Measurements from ENCODE around the gene STX8.

The STX8 gene

GRCh38 chr17:9446528-9446927, 129.1 kb downstream of the STX8 start:
- no peak for FAIRE-seq
- DNase-seq (ENCODE audit: low spot score) = no peak

GRCh38 chr17:9445424-9445823, 130.2 kb downstream of the STX8 start:
- no peak for FAIRE-seq
- DNase-seq (ENCODE audit: low spot score) = no peak

GRCh38 chr17:9444687-9445086, 130.9 kb downstream of the STX8 start:
- no peak for DNase-seq (ENCODE audit: low spot score)
- FAIRE-seq = no peak

- DNase-seq (ENCODE audit: low spot score) = peak; percentile 27
- no peak for FAIRE-seq
Measured at GRCh38 chr17:9443811-9444210, 131.8 kb downstream of the STX8 start.

- FAIRE-seq (no peak), DNase-seq (ENCODE audit: low spot score) (no peak)
Measured at GRCh38 chr17:9439851-9440250, 135.8 kb downstream of the STX8 start.

- FAIRE-seq (no peak), DNase-seq (ENCODE audit: low spot score) (no peak)
Measured at GRCh38 chr17:9436630-9437029, 139.0 kb downstream of the STX8 start.

GRCh38 chr17:9435165-9435564, 140.5 kb downstream of the STX8 start:
- DNase-seq (ENCODE audit: low spot score) (no peak), FAIRE-seq (no peak)

- no peak for DNase-seq (ENCODE audit: low spot score)
- no peak for FAIRE-seq
Measured at GRCh38 chr17:9434642-9435057, 141.0 kb downstream of the STX8 start.

GRCh38 chr17:9432934-9433421, 142.6 kb downstream of the STX8 start:
- FAIRE-seq = no peak
- no peak for DNase-seq (ENCODE audit: low spot score)

- FAIRE-seq (no peak), DNase-seq (ENCODE audit: low spot score) (no peak)
Measured at GRCh38 chr17:9432134-9432885, 143.3 kb downstream of the STX8 start.

GRCh38 chr17:9431620-9432019, 144.0 kb downstream of the STX8 start:
- DNase-seq (ENCODE audit: low spot score) (no peak), FAIRE-seq (no peak)

GRCh38 chr17:9427465-9428315, 147.9 kb downstream of the STX8 start:
- FAIRE-seq = peak; percentile 77

GRCh38 chr17:9424071-9424640, 151.5 kb downstream of the STX8 start:
- no peak for DNase-seq (ENCODE audit: low spot score)
- FAIRE-seq = no peak

More at GRCh38 chr17:9427465-9428315, 147.9 kb downstream of the STX8 start:
- DNase-seq (ENCODE audit: low spot score) = peak; percentile 42

GRCh38 chr17:9421525-9421924, 154.1 kb downstream of the STX8 start:
- DNase-seq (ENCODE audit: low spot score) (no peak), FAIRE-seq (no peak)

- DNase-seq (ENCODE audit: low spot score) (no peak), FAIRE-seq (no peak)
Measured at GRCh38 chr17:9419932-9420453, 155.6 kb downstream of the STX8 start.

- DNase-seq (ENCODE audit: low spot score) (no peak), FAIRE-seq (no peak)
Measured at GRCh38 chr17:9414471-9414870, 161.1 kb downstream of the STX8 start.

- FAIRE-seq = no peak
- DNase-seq (ENCODE audit: low spot score) = no peak
Measured at GRCh38 chr17:9410737-9411136, 164.9 kb downstream of the STX8 start.

- FAIRE-seq (no peak), DNase-seq (ENCODE audit: low spot score) (no peak)
Measured at GRCh38 chr17:9410301-9410700, 165.3 kb downstream of the STX8 start.

- no peak for DNase-seq (ENCODE audit: low spot score)
- FAIRE-seq = no peak
Measured at GRCh38 chr17:9409878-9410277, 165.7 kb downstream of the STX8 start.

GRCh38 chr17:9408868-9409829, 166.5 kb downstream of the STX8 start:
- no peak for FAIRE-seq
- peak; percentile 34 for DNase-seq (ENCODE audit: low spot score)

GRCh38 chr17:9408381-9408780, 167.2 kb downstream of the STX8 start:
- DNase-seq (ENCODE audit: low spot score) (peak; percentile 92), FAIRE-seq (peak; percentile 99)
